Upper lobe of left lung (tissue), 6 donors: ENCODE results near the gene NT5DC1. TPM values are rescaled to one million over a fixed set of nuclear protein-coding genes. Genes with fewer than 3 reads are reported as not detected.

Source experiments
- ATAC-seq, 2 donors: fragments of 200-7000 bp; cut with Tn5 transposase; one replicate each; pipeline ENCODE4 v1.9.1; 2022; ENCODE audit warnings: mild to moderate bottlenecking in 2 of 2, moderate library complexity in 2 of 2; ENCODE audit not compliant: low FRiP score in 2 of 2
- DNase-seq, 2 donors: peaks; one replicate each; pipeline ENCODE4 v3.0.0-alpha.2; 2019 to 2020
- H3K27ac ChIP-seq, 4 donors: fragments of 200-600 bp; sonication (generic); one replicate each; pipeline ENCODE4 v1.5.1; 2016 to 2019
- H3K27me3 ChIP-seq, 4 donors: fragments of 200-600 bp; sonication (generic); one replicate each; pipeline ENCODE4 v1.5.1; 2017 to 2019
- H3K36me3 ChIP-seq, 4 donors: fragments of 200-600 bp; sonication (generic); one replicate each; pipeline ENCODE4 v1.5.1; 2016 to 2019
- H3K4me1 ChIP-seq, 4 donors: fragments of 200-600 bp; sonication (generic); one replicate each; pipeline ENCODE4 v1.5.1; 2018 to 2019
- H3K4me3 ChIP-seq, 4 donors: fragments of 200-600 bp; sonication (generic); one replicate each; pipeline ENCODE4 v1.5.1; 2017 to 2019; ENCODE audit warnings: mild to moderate bottlenecking in 2 of 4, moderate library complexity in 1 of 4
- H3K9me3 ChIP-seq, 4 donors: fragments of 200-600 bp; sonication (generic); one replicate each; pipeline ENCODE4 v1.5.1; 2018 to 2019
- EP300 ChIP-seq, 4 donors: sonication (generic); formaldehyde crosslinking; IDR thresholded peaks; one replicate each; pipeline ENCODE4 v1.5.1; 2017; ENCODE audit warnings: antibody characterized with exemption in 4 of 4, control low read depth in 2 of 4
- POLR2A ChIP-seq, 4 donors: fragments of 450-650 bp; IDR thresholded peaks; one replicate each; pipeline ENCODE4 v1.5.1; 2016 to 2017; ENCODE audit warnings: antibody characterized with exemption in 4 of 4, mild to moderate bottlenecking in 2 of 4
- POLR2AphosphoS5 ChIP-seq, 2 donors: sonication (generic); formaldehyde crosslinking; IDR thresholded peaks; one replicate each; pipeline ENCODE4 v1.5.1; 2017; ENCODE audit warnings: antibody characterized with exemption in 2 of 2
- WGBS, 2 donors: methylation state at CpG; one replicate each; pipeline ENCODE4 v1.1.5; 2017 to 2018; 5-methylcytosine and 5-hydroxymethylcytosine counted together
- total RNA-seq, 6 donors: library from RNA; depleted of rRNA in 4 of 6; stranded (reverse); fragments of >200 nt in 4 of 6; gene quantifications; one replicate each; pipeline versions ENCODE4 v1.1.0 to v1.2.1, GENCODE V29; 2016 to 2021
- TF ChIP-seq, protein P1 (sequence below), 6 experiments: fragments of 450-650 bp in 4 of 6; fragments of 200-600 bp in 2 of 6; sonication (generic) in 2 of 6; IDR thresholded peaks; one replicate each; pipeline ENCODE4 v1.5.1; 2016 to 2019; ENCODE audit warnings: antibody characterized with exemption in 6 of 6
- donor health status: DM: no; HTN: no; CAD: no; lungs with moderate emphysema.
- donor health status: DM: no; HTN: yes; CAD: no; lungs with severe emphysema.

The NT5DC1 gene
- total RNA-seq, 6 donors from 2014 or later = 5.4 to 55.6 (median 28.8) TPM

DNA sequence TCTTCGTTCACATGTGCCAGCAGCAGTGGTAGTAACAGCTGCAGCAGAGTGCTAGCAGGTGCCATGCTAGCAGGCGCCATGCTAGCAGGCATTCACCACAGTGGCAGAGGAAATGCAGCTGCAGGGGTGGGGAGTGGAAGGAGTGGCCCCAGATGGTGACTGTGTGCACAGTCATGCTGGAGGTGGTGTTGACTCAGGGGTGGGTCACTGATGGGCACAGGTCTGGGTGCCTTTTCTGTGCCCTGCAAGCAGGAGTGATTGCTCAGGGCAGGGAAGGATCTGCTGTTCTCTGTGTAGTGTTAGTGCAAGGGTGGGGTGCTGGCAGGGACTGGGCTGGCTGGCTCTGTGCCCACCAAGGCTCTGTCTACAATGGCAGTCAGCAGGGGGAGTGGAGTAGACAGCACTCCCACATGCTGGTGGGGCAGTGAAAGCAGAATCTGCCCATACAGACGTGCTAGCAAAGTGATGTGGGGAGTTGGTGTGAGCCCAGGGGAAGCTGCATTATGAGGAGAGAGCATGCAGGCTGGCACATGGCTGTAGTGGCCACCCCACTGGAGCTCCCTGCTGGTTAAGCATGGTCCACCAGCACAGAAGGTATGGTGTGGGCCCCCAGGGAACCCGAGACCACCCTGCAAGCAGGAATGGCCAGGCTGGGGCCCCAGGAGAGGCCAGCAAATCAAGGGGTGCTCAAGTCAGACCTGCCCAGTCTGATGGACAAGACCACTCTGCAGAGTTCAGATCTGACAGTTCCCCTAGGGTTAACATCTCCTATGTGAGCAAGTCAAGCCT lies 164.6 kb downstream of the NT5DC1 start:
- Histone ChIP-seq H3K4me1 (no peaks in the 10 kb centered on the region), H3K27me3 (no peaks in the 10 kb centered on the region), H3K36me3 (no peaks in the 10 kb centered on the region), H3K4me3 (no peak overlapping the region), H3K9me3 (no peaks in the 10 kb centered on the region), H3K27ac (no peak overlapping the region)
- TF ChIP-seq POLR2A (IDR thresholded peaks at IDR 0.05) = no peak
- no peak for TF ChIP-seq POLR2AphosphoS5 (IDR thresholded peaks at IDR 0.05)
- no peak for TF ChIP-seq EP300 (IDR thresholded peaks at IDR 0.05)
- TF ChIP-seq, protein P1, sequence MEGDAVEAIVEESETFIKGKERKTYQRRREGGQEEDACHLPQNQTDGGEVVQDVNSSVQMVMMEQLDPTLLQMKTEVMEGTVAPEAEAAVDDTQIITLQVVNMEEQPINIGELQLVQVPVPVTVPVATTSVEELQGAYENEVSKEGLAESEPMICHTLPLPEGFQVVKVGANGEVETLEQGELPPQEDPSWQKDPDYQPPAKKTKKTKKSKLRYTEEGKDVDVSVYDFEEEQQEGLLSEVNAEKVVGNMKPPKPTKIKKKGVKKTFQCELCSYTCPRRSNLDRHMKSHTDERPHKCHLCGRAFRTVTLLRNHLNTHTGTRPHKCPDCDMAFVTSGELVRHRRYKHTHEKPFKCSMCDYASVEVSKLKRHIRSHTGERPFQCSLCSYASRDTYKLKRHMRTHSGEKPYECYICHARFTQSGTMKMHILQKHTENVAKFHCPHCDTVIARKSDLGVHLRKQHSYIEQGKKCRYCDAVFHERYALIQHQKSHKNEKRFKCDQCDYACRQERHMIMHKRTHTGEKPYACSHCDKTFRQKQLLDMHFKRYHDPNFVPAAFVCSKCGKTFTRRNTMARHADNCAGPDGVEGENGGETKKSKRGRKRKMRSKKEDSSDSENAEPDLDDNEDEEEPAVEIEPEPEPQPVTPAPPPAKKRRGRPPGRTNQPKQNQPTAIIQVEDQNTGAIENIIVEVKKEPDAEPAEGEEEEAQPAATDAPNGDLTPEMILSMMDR (IDR thresholded peaks at IDR 0.05) = no peak
- WGBS, 2 donors = 88 to 96% methylated on average over 4 of the region's 4 CpGs
- DNase-seq = peak in 1 of 2 donors; percentile 31
- peak in 1 of 2 donors; percentile 29 for ATAC-seq

DNA sequence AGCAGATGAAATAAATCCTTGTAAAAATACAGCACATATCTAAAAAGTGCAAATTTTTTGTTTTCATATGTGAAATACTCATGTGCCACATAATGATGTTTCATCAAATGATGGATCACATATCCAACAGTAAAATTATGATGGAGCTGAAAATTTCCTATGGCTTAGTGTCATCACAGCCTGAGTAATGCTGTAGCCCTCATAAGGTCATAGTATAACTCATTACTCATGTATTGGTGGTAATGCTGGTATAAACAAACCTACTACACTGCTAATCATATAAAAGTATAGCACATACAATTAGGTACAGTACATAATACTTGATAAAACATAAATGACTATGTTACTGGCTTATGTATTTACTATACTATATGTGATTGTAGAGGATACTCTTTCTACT lies 166.2 kb downstream of the NT5DC1 start:
- Histone ChIP-seq H3K27ac (no peak overlapping the region), H3K9me3 (no peaks in the 10 kb centered on the region), H3K4me3 (no peak overlapping the region), H3K36me3 (no peaks in the 10 kb centered on the region), H3K27me3 (no peaks in the 10 kb centered on the region), H3K4me1 (no peaks in the 10 kb centered on the region)
- ATAC-seq = no peak
- TF ChIP-seq POLR2A (IDR thresholded peaks at IDR 0.05) (no peak), POLR2AphosphoS5 (IDR thresholded peaks at IDR 0.05) (no peak), EP300 (IDR thresholded peaks at IDR 0.05) (no peak)
- TF ChIP-seq, protein P1 (IDR thresholded peaks at IDR 0.05) = no peak
- no peak for DNase-seq

DNA sequence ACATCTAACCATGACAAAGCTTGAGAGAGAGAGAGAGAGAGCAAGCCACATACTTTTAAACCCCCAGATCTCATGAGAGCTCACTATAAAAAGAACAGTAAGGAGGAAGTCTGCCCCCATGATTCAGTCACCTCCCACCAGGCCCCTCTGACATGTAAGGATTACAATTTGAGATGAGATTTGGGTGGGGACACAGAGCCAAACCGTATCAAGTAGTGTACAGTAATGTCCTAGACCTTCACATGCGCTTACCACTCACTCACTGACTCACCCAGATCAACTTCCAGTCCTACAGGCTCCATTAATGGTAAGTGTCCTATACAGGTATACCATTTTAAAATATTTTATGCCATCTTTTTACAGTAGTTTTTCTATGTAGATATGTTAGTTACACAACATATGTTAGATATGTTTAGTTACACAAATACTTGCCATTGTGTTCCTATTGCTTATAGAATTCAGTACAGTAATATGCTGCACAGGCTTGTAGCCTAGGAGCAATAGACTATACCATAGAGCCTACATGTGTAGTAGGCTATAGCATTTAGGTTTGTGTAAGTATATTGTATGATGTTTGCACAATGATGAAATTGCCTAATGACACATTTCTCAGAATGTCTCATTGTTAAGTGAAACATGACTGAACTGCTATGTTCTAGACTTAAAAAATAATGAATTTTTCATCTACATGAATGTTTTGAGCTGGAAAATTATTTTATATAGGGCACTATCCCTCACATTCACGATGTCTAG lies 167.4 kb downstream of the NT5DC1 start:
- 51 to 54% methylated on average over 3 of the region's 3 CpGs for WGBS, 2 donors
- no peak for ATAC-seq
- no peaks in the 10 kb centered on the region for H3K4me1 ChIP-seq
- no peaks in the 10 kb centered on the region for H3K9me3 ChIP-seq
- H3K27me3 ChIP-seq = no peaks in the 10 kb centered on the region
- peaks cover 0 to 6% (median under 1%) of the 10 kb centered on the region in 4 donors for H3K36me3 ChIP-seq
- DNase-seq = no peak
- TF ChIP-seq POLR2A (IDR thresholded peaks at IDR 0.05) (no peak), EP300 (IDR thresholded peaks at IDR 0.05) (no peak), POLR2AphosphoS5 (IDR thresholded peaks at IDR 0.05) (no peak)
- TF ChIP-seq, protein P1 (IDR thresholded peaks at IDR 0.05) = no peak
- H3K27ac ChIP-seq = no peak overlapping the region
- H3K4me3 ChIP-seq = no peak overlapping the region

DNA sequence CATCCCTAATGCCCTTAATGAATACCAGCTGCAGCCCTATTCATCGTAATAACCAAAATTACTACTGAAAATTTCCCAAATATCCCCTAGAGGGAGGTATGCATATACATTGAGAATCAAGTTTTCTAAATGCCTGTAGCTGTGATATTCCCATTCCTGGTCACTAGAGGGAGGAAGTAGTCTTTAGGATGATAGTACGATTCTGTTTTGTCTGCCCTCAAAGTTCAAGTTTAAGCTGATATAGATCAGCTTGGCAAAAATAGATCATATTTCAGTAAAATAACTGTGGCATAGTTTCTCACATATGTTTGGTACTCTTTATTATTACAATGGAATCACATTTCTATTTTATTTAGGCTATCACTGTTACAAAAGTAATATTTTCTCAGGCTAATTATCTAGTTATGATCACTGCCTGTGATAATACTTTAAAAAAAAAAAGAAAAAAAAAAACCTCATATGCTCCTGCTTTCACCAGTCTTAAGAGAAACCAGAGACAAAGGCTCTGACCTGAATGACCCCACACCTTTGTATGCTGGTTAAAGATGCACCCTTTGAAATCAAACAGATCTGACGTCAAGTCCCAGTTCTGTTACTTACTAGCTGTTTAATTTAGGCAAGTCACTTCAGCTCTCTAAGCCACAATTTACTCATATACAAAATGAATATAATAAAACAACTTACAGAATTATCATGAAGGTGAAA lies 168.1 kb downstream of the NT5DC1 start:
- Histone ChIP-seq H3K9me3 (no peaks in the 10 kb centered on the region), H3K27me3 (no peaks in the 10 kb centered on the region), H3K36me3 (peaks cover 0 to 13% (median 3%) of the 10 kb centered on the region in 4 donors), H3K4me1 (no peaks in the 10 kb centered on the region), H3K27ac (no peak overlapping the region), H3K4me3 (no peak overlapping the region)
- 33% methylated on average over 3 of the region's 3 CpGs for WGBS, 2 donors
- TF ChIP-seq POLR2AphosphoS5 (IDR thresholded peaks at IDR 0.05) (no peak), POLR2A (IDR thresholded peaks at IDR 0.05) (no peak)
- TF ChIP-seq, protein P1 (IDR thresholded peaks at IDR 0.05) = peak; percentile 58 to 82 (median 75)
- ATAC-seq = peak; percentile 76 to 89
- DNase-seq = no peak
